NT2/D1 (cell line): ENCODE results near the gene RPS6KA6.

ENCODE experiments used
- SUZ12 ChIP-seq: IDR thresholded peaks from 2 replicates; pipeline ENCODE4 v1.6.1; 2011; ENCODE audit not compliant: insufficient read length, insufficient read depth; ENCODE audit errors: extremely low read depth
- YY1 ChIP-seq: IDR thresholded peaks from 2 replicates; pipeline ENCODE4 v1.6.1; 2011; ENCODE audit not compliant: insufficient read length, insufficient read depth

DNA sequence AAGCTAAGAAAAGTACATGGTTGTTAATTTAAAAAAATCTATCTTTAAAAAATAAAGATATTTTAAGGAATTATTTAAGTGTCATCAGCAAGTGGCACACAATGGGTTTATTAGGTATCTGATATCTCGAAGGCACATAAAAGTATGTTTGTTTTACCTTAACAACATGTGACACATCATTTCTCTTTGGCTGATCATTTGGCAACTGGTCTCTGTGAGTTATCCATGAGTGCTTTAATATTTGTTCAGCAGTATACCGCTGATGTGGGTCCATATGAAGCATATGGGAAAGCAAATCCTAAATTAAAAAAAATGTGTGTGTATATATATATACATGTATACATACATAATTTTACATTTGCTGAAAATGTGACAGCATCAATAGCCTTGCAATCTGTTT lies 123.2 kb downstream of the RPS6KA6 start:
- TF ChIP-seq SUZ12 (no peak), YY1 (no peak)
